Stomach smooth muscle (tissue), 2 donors: ENCODE results near the gene CAMK2D.

Experiments
- H3K27ac ChIP-seq: one replicate; pipeline ENCODE4 v1.7.0; 2013; ENCODE audit warnings: mild to moderate bottlenecking, low read length, inconsistent platforms
- H3K27me3 ChIP-seq, 2 donors: one replicate each; pipeline ENCODE4 v1.7.0; 2013; ENCODE audit warnings: low read length in 2 of 2; ENCODE audit not compliant: insufficient read depth in 2 of 2, control insufficient read depth in 1 of 2
- H3K36me3 ChIP-seq, 2 donors: one replicate each; pipeline ENCODE4 v1.7.0; 2013; ENCODE audit warnings: low read length in 2 of 2; ENCODE audit not compliant: control insufficient read depth in 2 of 2, insufficient read depth in 2 of 2
- H3K4me1 ChIP-seq: one replicate; pipeline ENCODE4 v1.7.0; 2013; ENCODE audit warnings: low read length; ENCODE audit not compliant: control insufficient read depth, insufficient read depth
- H3K4me3 ChIP-seq, 2 donors: one replicate each; pipeline ENCODE4 v1.7.0; 2013; ENCODE audit warnings: low read length in 2 of 2
- H3K9ac ChIP-seq, 2 donors: one replicate each; pipeline ENCODE4 v1.7.0; 2013; ENCODE audit warnings: low read length in 2 of 2, mild to moderate bottlenecking in 1 of 2
- H3K9me3 ChIP-seq, 2 donors: one replicate each; pipeline ENCODE4 v1.7.0; 2013; ENCODE audit warnings: low read length in 2 of 2; ENCODE audit not compliant: control insufficient read depth in 2 of 2
- donor health status: healthy.
- donor health status: Pancreatic carcinoma.

CAMK2D gene

GRCh38 chr4:113610537-113610936 lies 151.0 kb downstream of the CAMK2D start:
- no peaks in the 10 kb centered on the region for H3K4me1 ChIP-seq
- H3K27ac ChIP-seq = no peak overlapping the region
- no peak overlapping the region for H3K4me3 ChIP-seq
- peaks cover 0 to 3% of the 10 kb centered on the region in 2 donors for H3K36me3 ChIP-seq
- H3K9ac ChIP-seq = no peak overlapping the region
- no peaks in the 10 kb centered on the region for H3K27me3 ChIP-seq
- no peaks in the 10 kb centered on the region for H3K9me3 ChIP-seq

DNA sequence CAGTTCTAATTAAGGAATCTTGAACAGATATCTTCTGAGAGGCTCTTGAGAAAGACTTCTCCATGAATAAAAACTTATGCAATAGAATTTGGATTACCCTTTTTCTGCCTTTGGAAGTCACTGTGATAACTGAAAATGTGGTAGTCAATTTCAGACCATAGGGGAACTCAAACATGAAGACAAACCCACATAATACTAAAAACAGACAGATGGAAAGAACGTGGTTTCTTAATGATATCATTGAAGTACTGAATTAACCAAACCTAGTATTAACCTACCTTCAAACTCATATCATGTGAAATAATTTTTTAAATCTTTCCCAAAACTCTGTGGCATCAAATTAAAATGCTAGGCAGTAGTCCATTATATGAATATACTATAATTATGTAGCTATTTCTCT lies 153.5 kb downstream of the CAMK2D start:
- H3K4me3 ChIP-seq = no peak overlapping the region
- no peaks in the 10 kb centered on the region for H3K27me3 ChIP-seq
- H3K9me3 ChIP-seq = no peaks in the 10 kb centered on the region
- no peaks in the 10 kb centered on the region for H3K4me1 ChIP-seq
- peaks cover 0 to 3% of the 10 kb centered on the region in 2 donors for H3K36me3 ChIP-seq
- no peak overlapping the region for H3K9ac ChIP-seq
- no peak overlapping the region for H3K27ac ChIP-seq

- no peaks in the 10 kb centered on the region for H3K4me1 ChIP-seq
- H3K9ac ChIP-seq = no peak overlapping the region
- H3K27me3 ChIP-seq = no peaks in the 10 kb centered on the region
- H3K9me3 ChIP-seq = no peaks in the 10 kb centered on the region
- no peak overlapping the region for H3K4me3 ChIP-seq
- H3K27ac ChIP-seq = no peak overlapping the region
- H3K36me3 ChIP-seq = peaks cover 0 to 3% of the 10 kb centered on the region in 2 donors
Measured at GRCh38 chr4:113607147-113607720, 154.3 kb downstream of the CAMK2D start.

- H3K36me3 ChIP-seq = peaks cover 0 to 3% of the 10 kb centered on the region in 2 donors
- no peaks in the 10 kb centered on the region for H3K27me3 ChIP-seq
- no peaks in the 10 kb centered on the region for H3K9me3 ChIP-seq
- H3K4me1 ChIP-seq = no peaks in the 10 kb centered on the region
- H3K27ac ChIP-seq = no peak overlapping the region
- H3K9ac ChIP-seq = no peak overlapping the region
- H3K4me3 ChIP-seq = no peak overlapping the region
Measured at GRCh38 chr4:113604955-113605354, 156.6 kb downstream of the CAMK2D start.

GRCh38 chr4:113603911-113604310 lies 157.6 kb downstream of the CAMK2D start:
- H3K27ac ChIP-seq = no peak overlapping the region

DNA sequence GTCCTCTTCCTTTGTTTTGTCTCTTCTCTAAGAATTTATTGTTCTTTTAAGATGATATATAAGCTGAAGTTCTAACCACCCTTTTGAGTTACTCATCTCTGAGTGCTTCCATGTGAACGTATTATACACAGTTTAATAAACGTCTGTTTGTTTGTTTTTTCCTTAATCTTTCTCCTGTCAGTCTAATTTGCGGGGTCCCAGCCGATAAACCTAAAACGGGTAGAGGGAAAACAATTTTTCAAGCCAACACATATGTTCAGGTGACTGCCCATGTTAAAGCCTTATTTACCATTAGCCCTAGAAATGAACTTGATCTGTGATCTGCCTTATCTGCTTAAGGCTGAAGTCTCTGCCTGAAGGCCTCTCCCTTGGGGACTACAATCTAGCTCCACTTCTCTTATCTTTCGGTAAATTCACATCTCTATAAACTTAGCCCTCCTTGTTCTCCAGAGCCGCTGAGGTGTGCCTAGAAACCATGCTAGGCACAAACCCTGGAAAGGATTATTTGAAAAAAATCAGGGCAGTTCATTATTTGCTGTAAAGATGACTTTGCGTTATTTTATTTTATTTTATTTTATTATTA lies 158.8 kb downstream of the CAMK2D start:
- Histone ChIP-seq H3K27ac (no peak overlapping the region), H3K9me3 (no peaks in the 10 kb centered on the region), H3K9ac (no peak overlapping the region), H3K4me1 (no peaks in the 10 kb centered on the region), H3K36me3 (peaks cover 0 to 3% of the 10 kb centered on the region in 2 donors), H3K27me3 (no peaks in the 10 kb centered on the region), H3K4me3 (no peak overlapping the region)

More at GRCh38 chr4:113603911-113604310, 157.6 kb downstream of the CAMK2D start:
- H3K9ac ChIP-seq = no peak overlapping the region
- H3K36me3 ChIP-seq = peaks cover 0 to 3% of the 10 kb centered on the region in 2 donors
- no peaks in the 10 kb centered on the region for H3K4me1 ChIP-seq
- H3K4me3 ChIP-seq = no peak overlapping the region
- no peaks in the 10 kb centered on the region for H3K27me3 ChIP-seq
- H3K9me3 ChIP-seq = no peaks in the 10 kb centered on the region

DNA sequence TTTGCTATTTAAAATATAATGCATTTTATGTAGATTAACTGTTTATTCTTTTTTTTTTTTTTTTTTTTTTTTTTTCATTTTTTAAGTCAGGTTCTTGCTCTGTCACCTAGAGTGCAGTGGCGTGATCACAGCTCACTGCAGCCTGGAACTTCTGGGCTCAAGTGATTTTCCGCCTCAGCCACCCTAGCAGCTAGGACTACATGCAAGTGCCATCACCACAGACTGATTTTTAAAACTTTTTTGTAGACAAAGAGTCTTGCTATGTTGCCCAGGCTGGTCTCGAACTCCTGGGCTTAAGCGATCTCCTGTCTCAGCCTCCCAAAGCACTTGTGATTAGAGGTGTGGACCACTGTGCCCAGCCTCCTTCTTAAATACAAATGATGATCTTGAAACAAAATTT lies 159.9 kb downstream of the CAMK2D start:
- H3K9ac ChIP-seq = no peak overlapping the region
- no peak overlapping the region for H3K4me3 ChIP-seq
- no peak overlapping the region for H3K27ac ChIP-seq
- H3K27me3 ChIP-seq = no peaks in the 10 kb centered on the region
- H3K4me1 ChIP-seq = no peaks in the 10 kb centered on the region
- H3K36me3 ChIP-seq = no peaks in the 10 kb centered on the region
- no peaks in the 10 kb centered on the region for H3K9me3 ChIP-seq

GRCh38 chr4:113596396-113596795 lies 165.1 kb downstream of the CAMK2D start:
- Histone ChIP-seq H3K9ac (no peak overlapping the region), H3K27ac (no peak overlapping the region), H3K27me3 (no peaks in the 10 kb centered on the region), H3K4me1 (peaks cover 4% of the 10 kb centered on the region), H3K36me3 (no peaks in the 10 kb centered on the region), H3K9me3 (no peaks in the 10 kb centered on the region), H3K4me3 (no peak overlapping the region)

- Histone ChIP-seq H3K27me3 (no peaks in the 10 kb centered on the region), H3K9ac (no peak overlapping the region), H3K4me1 (peaks cover 4% of the 10 kb centered on the region), H3K27ac (no peak overlapping the region), H3K4me3 (no peak overlapping the region), H3K9me3 (no peaks in the 10 kb centered on the region), H3K36me3 (no peaks in the 10 kb centered on the region)
Measured at GRCh38 chr4:113594231-113594556, 167.3 kb downstream of the CAMK2D start.

GRCh38 chr4:113593400-113594230 lies 167.9 kb downstream of the CAMK2D start:
- Histone ChIP-seq H3K4me1 (peaks cover 4% of the 10 kb centered on the region), H3K9me3 (no peaks in the 10 kb centered on the region), H3K4me3 (no peak overlapping the region), H3K27me3 (no peaks in the 10 kb centered on the region), H3K27ac (no peak overlapping the region), H3K36me3 (no peaks in the 10 kb centered on the region), H3K9ac (no peak overlapping the region)

- no peaks in the 10 kb centered on the region for H3K27me3 ChIP-seq
- no peaks in the 10 kb centered on the region for H3K36me3 ChIP-seq
- no peaks in the 10 kb centered on the region for H3K9me3 ChIP-seq
- H3K4me1 ChIP-seq = peaks cover 4% of the 10 kb centered on the region
- H3K4me3 ChIP-seq = no peak overlapping the region
- H3K27ac ChIP-seq = no peak overlapping the region
- no peak overlapping the region for H3K9ac ChIP-seq
Measured at GRCh38 chr4:113591982-113592381, 169.6 kb downstream of the CAMK2D start.
